Activated CD4-positive, alpha-beta T cell treated with anti-CD3 and anti-CD28 coated beads for 36 hours (primary cell): ENCODE measurements around the gene P3H2. TPM values are rescaled to one million over a fixed set of nuclear protein-coding genes. Genes with fewer than 3 reads are reported as not detected.

ENCODE experiments used
- ATAC-seq: fragments of 200-7000 bp; cut with Tn5 transposase; one replicate; pipeline ENCODE4 v1.10.0; 2021; ENCODE audit warnings: mild to moderate bottlenecking, moderate library complexity
- CTCF ChIA-PET: fragments of 350-600 bp; sonication (Branson Sonifier 250); formaldehyde crosslinking; loops from one replicate; lab custom pipeline; 2021; ENCODE audit warnings: antibody characterized with exemption; lab: Charles Lee
- POLR2A ChIA-PET: fragments of 350-600 bp; sonication (Branson Sonifier 250); formaldehyde crosslinking; loops from one replicate; lab custom pipeline; 2021; ENCODE audit warnings: antibody characterized with exemption, inconsistent platforms; lab: Charles Lee
- DNase-seq: peaks from one replicate; pipeline ENCODE4 v3.0.0-alpha.2; 2020
- H3K27ac Mint-ChIP-seq: one replicate; pipeline ENCODE4 v1.8.0; 2021; ENCODE audit warnings: mixed read lengths
- H3K27me3 Mint-ChIP-seq: one replicate; pipeline ENCODE4 v1.8.0; 2021; ENCODE audit warnings: mixed read lengths
- H3K36me3 Mint-ChIP-seq: one replicate; pipeline ENCODE4 v1.8.0; 2021; ENCODE audit warnings: low read depth, mixed read lengths
- H3K4me1 Mint-ChIP-seq: one replicate; pipeline ENCODE4 v1.8.0; 2021; ENCODE audit warnings: mixed read lengths
- H3K4me3 Mint-ChIP-seq: one replicate; pipeline ENCODE4 v1.8.0; 2021; ENCODE audit warnings: mild to moderate bottlenecking, moderate library complexity, mixed read lengths
- H3K9me3 Mint-ChIP-seq: one replicate; pipeline ENCODE4 v1.8.0; 2021; ENCODE audit warnings: low read depth, mixed read lengths
- intact Hi-C, 2 experiments: fragments of 100-400 bp; cut with DNase I in 1 of 2; cut with micrococcal nuclease in 1 of 2; formaldehyde crosslinking; loops; one replicate each; pipeline versions ENCODE4 v1.14.2 to v1.15.1; 2022 to 2024; cut with DNase I, micrococcal nuclease
- total RNA-seq, 2 experiments: library from RNA; stranded (reverse); gene quantifications; one replicate each; pipeline ENCODE4 v1.2.3, GENCODE V29; 2021

The P3H2 gene
- total RNA-seq, 2 experiments from 2014 or later, result not detected

GRCh38 chr3:189950258-189950657, 170.4 kb downstream of the P3H2 start:
- POLR2A ChIA-PET, result no interaction called here
- CTCF ChIA-PET, result interaction anchor here (0.8 to 4.0 kb wide), 6 partner anchors 11 to 679 kb away, joined by 3 to 22 read pairs (median 6); no protein-coding TSS in a partner anchor
- no peak overlapping the region for H3K27ac Mint-ChIP-seq
- DNase-seq (no peak), ATAC-seq (no peak)
- H3K9me3 Mint-ChIP-seq, result no peaks in the 10 kb centered on the region
- peaks cover 12% of the 10 kb centered on the region for H3K4me1 Mint-ChIP-seq
- no peaks in the 10 kb centered on the region for H3K36me3 Mint-ChIP-seq
- intact Hi-C loops, result loop anchor here in 1 of 2 experiments (5.0 kb wide), 1 partner anchor 608 kb away; no protein-coding TSS in a partner anchor
- no peak overlapping the region for H3K4me3 Mint-ChIP-seq
- H3K27me3 Mint-ChIP-seq, result no peaks in the 10 kb centered on the region

- ATAC-seq, result no peak
- DNase-seq, result no peak
- CTCF ChIA-PET, result interaction anchor here (0.8 to 4.0 kb wide), 9 partner anchors 12 to 680 kb away, joined by 3 to 22 read pairs (median 5); no protein-coding TSS in a partner anchor
- intact Hi-C loops, result loop anchor here (2.0 to 5.0 kb wide), 4 partner anchors 162 to 802 kb away; no protein-coding TSS in a partner anchor
- H3K9me3 Mint-ChIP-seq, result no peaks in the 10 kb centered on the region
- no peak overlapping the region for H3K4me3 Mint-ChIP-seq
- POLR2A ChIA-PET, result no interaction called here
- no peak overlapping the region for H3K27ac Mint-ChIP-seq
- H3K27me3 Mint-ChIP-seq, result no peaks in the 10 kb centered on the region
- no peaks in the 10 kb centered on the region for H3K36me3 Mint-ChIP-seq
- peaks cover 16% of the 10 kb centered on the region for H3K4me1 Mint-ChIP-seq
Measured at GRCh38 chr3:189949580-189949979, 171.1 kb downstream of the P3H2 start.

GRCh38 chr3:189948724-189949045, 172.0 kb downstream of the P3H2 start:
- Mint-ChIP-seq H3K36me3 (no peaks in the 10 kb centered on the region), H3K9me3 (no peaks in the 10 kb centered on the region), H3K27me3 (no peaks in the 10 kb centered on the region), H3K27ac (no peak overlapping the region), H3K4me3 (no peak overlapping the region), H3K4me1 (peaks cover 18% of the 10 kb centered on the region)
- DNase-seq (no peak), ATAC-seq (no peak)
- POLR2A ChIA-PET, result interaction anchor here (0.7 to 1.0 kb wide), 2 partner anchors 14 to 660 kb away, joined by 3 to 4 read pairs; no protein-coding TSS in a partner anchor
- CTCF ChIA-PET, result interaction anchor here (0.6 to 4.0 kb wide), 19 partner anchors 12 to 976 kb away, joined by 3 to 22 read pairs (median 4); no protein-coding TSS in a partner anchor
- intact Hi-C loops, result loop anchor here (1.0 to 5.0 kb wide), 6 partner anchors 107 to 801 kb away; no protein-coding TSS in a partner anchor

- H3K9me3 Mint-ChIP-seq, result no peaks in the 10 kb centered on the region
Measured at GRCh38 chr3:189947948-189948723, 172.6 kb downstream of the P3H2 start.

GRCh38 chr3:189947068-189947467, 173.6 kb downstream of the P3H2 start:
- H3K27me3 Mint-ChIP-seq, result no peaks in the 10 kb centered on the region
- H3K4me3 Mint-ChIP-seq, result no peak overlapping the region
- H3K9me3 Mint-ChIP-seq, result no peaks in the 10 kb centered on the region
- H3K27ac Mint-ChIP-seq, result no peak overlapping the region
- no peak for DNase-seq
- intact Hi-C loops, result loop anchor here in 1 of 2 experiments (5.0 kb wide), 3 partner anchors 160 to 800 kb away; no protein-coding TSS in a partner anchor
- no peak for ATAC-seq
- peaks cover 18% of the 10 kb centered on the region for H3K4me1 Mint-ChIP-seq
- H3K36me3 Mint-ChIP-seq, result no peaks in the 10 kb centered on the region
- ChIA-PET POLR2A (no interaction called here), CTCF (interaction anchor here (1.4 to 4.0 kb wide), 5 partner anchors 14 to 678 kb away, joined by 3 to 15 read pairs (median 8); no protein-coding TSS in a partner anchor)

More at GRCh38 chr3:189947948-189948723, 172.6 kb downstream of the P3H2 start:
- ChIA-PET CTCF (interaction anchor here (0.6 to 4.0 kb wide), 22 partner anchors 11 to 976 kb away, joined by 3 to 22 read pairs (median 4); no protein-coding TSS in a partner anchor), POLR2A (interaction anchor here (0.6 to 1.0 kb wide), 4 partner anchors 12 to 660 kb away, joined by 3 to 4 read pairs (median 3); no protein-coding TSS in a partner anchor)
- Mint-ChIP-seq H3K27ac (peak overlapping the region; percentile 3), H3K27me3 (no peaks in the 10 kb centered on the region), H3K4me1 (peaks cover 18% of the 10 kb centered on the region), H3K36me3 (no peaks in the 10 kb centered on the region), H3K4me3 (no peak overlapping the region)
- peak; percentile 26 for DNase-seq
- ATAC-seq, result peak; percentile 62
- intact Hi-C loops, result loop anchor here (1.0 to 5.0 kb wide), 6 partner anchors 107 to 801 kb away; no protein-coding TSS in a partner anchor

- H3K36me3 Mint-ChIP-seq, result no peaks in the 10 kb centered on the region
- POLR2A ChIA-PET, result no interaction called here
Measured at GRCh38 chr3:189945935-189946709, 174.6 kb downstream of the P3H2 start.

GRCh38 chr3:189944285-189945145, 176.2 kb downstream of the P3H2 start:
- DNase-seq (peak; percentile 45), ATAC-seq (peak; percentile 78)
- Mint-ChIP-seq H3K4me1 (peaks cover 23% of the 10 kb centered on the region), H3K27me3 (no peaks in the 10 kb centered on the region), H3K27ac (no peak overlapping the region), H3K36me3 (no peaks in the 10 kb centered on the region), H3K4me3 (no peak overlapping the region), H3K9me3 (no peaks in the 10 kb centered on the region)
- POLR2A ChIA-PET, result no interaction called here
- CTCF ChIA-PET, result interaction anchor here (0.6 to 1.5 kb wide), 4 partner anchors 11 to 164 kb away, joined by 3 read pairs; no protein-coding TSS in a partner anchor
- intact Hi-C loops, result loop anchor here in 1 of 2 experiments (2.0 to 5.0 kb wide), 5 partner anchors 16 to 797 kb away; no protein-coding TSS in a partner anchor

More at GRCh38 chr3:189945935-189946709, 174.6 kb downstream of the P3H2 start:
- Mint-ChIP-seq H3K27me3 (no peaks in the 10 kb centered on the region), H3K4me1 (peaks cover 23% of the 10 kb centered on the region), H3K9me3 (no peaks in the 10 kb centered on the region), H3K27ac (no peak overlapping the region), H3K4me3 (no peak overlapping the region)
- ATAC-seq (no peak), DNase-seq (no peak)
- intact Hi-C loops, result loop anchor here in 1 of 2 experiments (2.0 to 5.0 kb wide), 4 partner anchors 17 to 799 kb away; no protein-coding TSS in a partner anchor
- CTCF ChIA-PET, result interaction anchor here (1.6 kb wide), 1 partner anchor 294 kb away, joined by 4 read pairs; no protein-coding TSS in a partner anchor

GRCh38 chr3:189942948-189943347, 177.7 kb downstream of the P3H2 start:
- intact Hi-C loops, result loop anchor here in 1 of 2 experiments (5.0 kb wide), 1 partner anchor 101 kb away; no protein-coding TSS in a partner anchor
- H3K4me3 Mint-ChIP-seq, result no peak overlapping the region
- ChIA-PET CTCF (no interaction called here), POLR2A (no interaction called here)
- no peak overlapping the region for H3K27ac Mint-ChIP-seq
- no peaks in the 10 kb centered on the region for H3K27me3 Mint-ChIP-seq
- H3K9me3 Mint-ChIP-seq, result no peaks in the 10 kb centered on the region
- H3K36me3 Mint-ChIP-seq, result no peaks in the 10 kb centered on the region
- DNase-seq (no peak), ATAC-seq (no peak)
- peaks cover 18% of the 10 kb centered on the region for H3K4me1 Mint-ChIP-seq

GRCh38 chr3:189941679-189942078, 179.0 kb downstream of the P3H2 start:
- H3K4me3 Mint-ChIP-seq, result no peak overlapping the region
- ChIA-PET CTCF (interaction anchor here (0.6 to 0.7 kb wide), 2 partner anchors 776 to 836 kb away, joined by 3 read pairs; no protein-coding TSS in a partner anchor), POLR2A (no interaction called here)
- DNase-seq, result peak; percentile 30
- H3K36me3 Mint-ChIP-seq, result no peaks in the 10 kb centered on the region
- no peaks in the 10 kb centered on the region for H3K27me3 Mint-ChIP-seq
- peaks cover 13% of the 10 kb centered on the region for H3K4me1 Mint-ChIP-seq
- no peak overlapping the region for H3K27ac Mint-ChIP-seq
- H3K9me3 Mint-ChIP-seq, result no peaks in the 10 kb centered on the region
- intact Hi-C loops, result loop anchor here in 1 of 2 experiments (5.0 kb wide), 1 partner anchor 99 kb away; no protein-coding TSS in a partner anchor
- no peak for ATAC-seq

- H3K4me1 Mint-ChIP-seq, result peaks cover 13% of the 10 kb centered on the region
- CTCF ChIA-PET, result interaction anchor here (0.6 to 0.9 kb wide), 4 partner anchors 21 to 836 kb away, joined by 3 to 5 read pairs (median 3); no protein-coding TSS in a partner anchor
- H3K4me3 Mint-ChIP-seq, result no peak overlapping the region
- intact Hi-C loops, result loop anchor here in 1 of 2 experiments (5.0 kb wide), 1 partner anchor 99 kb away; no protein-coding TSS in a partner anchor
- POLR2A ChIA-PET, result no interaction called here
- no peaks in the 10 kb centered on the region for H3K36me3 Mint-ChIP-seq
- no peak for ATAC-seq
- H3K27ac Mint-ChIP-seq, result no peak overlapping the region
- no peaks in the 10 kb centered on the region for H3K9me3 Mint-ChIP-seq
- H3K27me3 Mint-ChIP-seq, result no peaks in the 10 kb centered on the region
- no peak for DNase-seq
Measured at GRCh38 chr3:189941125-189941524, 179.6 kb downstream of the P3H2 start.
